ENCODE results near the gene NCBP1. TPM values are rescaled to one million over a fixed set of nuclear protein-coding genes. Genes with fewer than 3 reads are reported as not detected.

The NCBP1 gene
- total and polyA plus RNA-seq, 4 experiments from 2014 or later, result 12.5 to 50.8 (median 30.3) TPM

DNA sequence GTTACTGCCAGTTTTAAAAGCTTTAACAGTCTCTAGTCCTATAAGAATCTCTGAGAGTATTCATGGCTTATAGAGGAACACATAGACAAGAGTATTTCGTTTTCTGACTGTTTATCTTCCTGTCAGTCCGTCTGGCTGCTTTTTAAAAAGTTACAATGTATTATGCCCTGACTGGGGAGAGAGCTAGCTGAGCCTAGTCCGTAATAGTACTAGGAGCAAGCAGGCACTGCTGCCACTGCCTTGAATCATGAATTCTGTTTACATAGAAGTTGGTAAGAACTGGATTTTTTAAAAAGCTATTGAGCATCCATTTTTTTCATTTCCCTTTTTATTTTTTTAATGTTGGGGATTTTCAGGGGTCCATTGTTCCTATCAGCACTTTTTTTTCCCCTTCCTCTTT lies 37.0 kb downstream of the NCBP1 start:
- Histone ChIP-seq H3K4me3 (ENCODE audit: low read length in 2 of 2) (no peak overlapping the region), H3K4me1 (ENCODE audit: insufficient read depth, low read length) (no peaks in the 10 kb centered on the region), H3K36me3 (ENCODE audit: insufficient read depth, low read length) (peaks cover 82% of the 10 kb centered on the region), H3K27me3 (ENCODE audit: insufficient read depth, low read length) (no peaks in the 10 kb centered on the region), H3K9me3 (ENCODE audit: control insufficient read depth in 1 of 2, low read length in 2 of 2) (no peaks in the 10 kb centered on the region), H3K27ac (ENCODE audit: low read depth, low read length) (no peak overlapping the region)
- H3K27ac Mint-ChIP-seq, result peak overlapping the region in 1 of 7 donors; percentile 51
- H3K4me1 Mint-ChIP-seq, result peaks cover 2 to 12% (median 9%) of the 10 kb centered on the region in 4 donors
- no peak for DNase-seq
- intact Hi-C loops (cut with micrococcal nuclease), result no loop called here
- ChIA-PET POLR2A (ENCODE audit: partially characterized antibody) (no interaction called here), CTCF (ENCODE audit: partially characterized antibody) (interaction anchor here (1.0 kb wide), 1 partner anchor 10 kb away, joined by 5 read pairs; no protein-coding TSS in a partner anchor)
- H3K36me3 Mint-ChIP-seq, result peaks cover 66 to 89% of the 10 kb centered on the region in 2 donors
- no peak overlapping the region for H3K4me3 Mint-ChIP-seq
- H3K9me3 Mint-ChIP-seq, result no peaks in the 10 kb centered on the region
- H3K27me3 Mint-ChIP-seq, result no peaks in the 10 kb centered on the region

DNA sequence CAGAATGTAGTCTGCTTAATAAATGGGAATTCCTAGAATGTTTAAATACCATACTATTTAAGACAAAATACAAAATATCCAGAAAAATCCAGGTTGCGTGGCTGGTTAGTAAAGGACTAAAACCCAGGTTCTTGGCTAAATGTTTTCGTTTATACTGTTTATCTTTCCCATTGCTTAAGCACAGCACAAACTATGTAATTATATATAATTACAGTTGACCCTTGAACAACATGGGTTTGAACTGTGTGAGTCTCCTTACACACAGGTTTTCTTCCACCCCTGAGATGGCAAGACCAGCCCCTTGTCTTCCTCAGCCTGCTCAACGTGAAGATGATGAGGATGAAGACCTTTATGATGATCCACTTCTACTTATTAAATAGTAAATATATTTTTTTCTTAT lies 38.8 kb downstream of the NCBP1 start:
- CTCF ChIA-PET (ENCODE audit: partially characterized antibody), result no interaction called here
- peaks cover 57 to 85% of the 10 kb centered on the region in 2 donors for H3K36me3 Mint-ChIP-seq
- no peaks in the 10 kb centered on the region for H3K27me3 Mint-ChIP-seq

DNA sequence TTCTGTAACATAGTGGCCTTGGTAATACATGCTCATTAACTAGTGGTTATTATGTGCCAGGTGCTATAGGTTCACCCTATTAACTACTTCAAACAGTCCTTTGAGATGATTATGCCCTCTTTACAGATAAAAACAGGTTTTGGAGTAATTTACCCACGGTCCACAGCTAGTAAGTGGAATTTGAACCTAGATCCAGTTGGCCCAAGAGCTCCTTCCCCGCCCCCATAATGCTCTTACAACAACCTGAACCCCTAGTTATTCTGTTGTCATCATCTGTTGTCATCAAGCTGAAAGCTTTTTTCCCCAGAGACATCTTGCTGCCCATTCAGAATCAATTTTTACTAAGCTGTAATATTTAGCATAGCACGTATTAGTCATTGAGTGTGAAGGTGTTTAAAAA lies 40.3 kb downstream of the NCBP1 start:
- ChIA-PET POLR2A (ENCODE audit: partially characterized antibody) (no interaction called here), CTCF (ENCODE audit: partially characterized antibody) (no interaction called here)
- Histone ChIP-seq H3K9me3 (ENCODE audit: control insufficient read depth in 1 of 2, low read length in 2 of 2) (no peaks in the 10 kb centered on the region), H3K27ac (ENCODE audit: low read depth, low read length) (no peak overlapping the region), H3K36me3 (ENCODE audit: insufficient read depth, low read length) (peaks cover 63% of the 10 kb centered on the region), H3K4me1 (ENCODE audit: insufficient read depth, low read length) (no peaks in the 10 kb centered on the region), H3K4me3 (ENCODE audit: low read length in 2 of 2) (no peak overlapping the region), H3K27me3 (ENCODE audit: insufficient read depth, low read length) (no peaks in the 10 kb centered on the region)
- no peaks in the 10 kb centered on the region for H3K27me3 Mint-ChIP-seq
- intact Hi-C loops (cut with micrococcal nuclease), result no loop called here
- peak overlapping the region in 3 of 7 donors; percentile 11 to 48 (median 16) for H3K27ac Mint-ChIP-seq
- no peak overlapping the region for H3K4me3 Mint-ChIP-seq
- H3K4me1 Mint-ChIP-seq, result peaks cover 0 to 8% (median 3%) of the 10 kb centered on the region in 4 donors
- no peak for DNase-seq
- peaks cover 56 to 88% of the 10 kb centered on the region in 2 donors for H3K36me3 Mint-ChIP-seq
- H3K9me3 Mint-ChIP-seq, result no peaks in the 10 kb centered on the region

More for the DNA sequence above, 38.8 kb downstream of the NCBP1 start:
- Histone ChIP-seq H3K4me3 (ENCODE audit: low read length in 2 of 2) (no peak overlapping the region), H3K27ac (ENCODE audit: low read depth, low read length) (no peak overlapping the region), H3K36me3 (ENCODE audit: insufficient read depth, low read length) (peaks cover 77% of the 10 kb centered on the region), H3K4me1 (ENCODE audit: insufficient read depth, low read length) (no peaks in the 10 kb centered on the region), H3K27me3 (ENCODE audit: insufficient read depth, low read length) (no peaks in the 10 kb centered on the region), H3K9me3 (ENCODE audit: control insufficient read depth in 1 of 2, low read length in 2 of 2) (no peaks in the 10 kb centered on the region)
- Mint-ChIP-seq H3K9me3 (no peaks in the 10 kb centered on the region), H3K4me1 (peaks cover 0 to 8% (median 4%) of the 10 kb centered on the region in 4 donors), H3K4me3 (no peak overlapping the region), H3K27ac (no peak overlapping the region)
- POLR2A ChIA-PET (ENCODE audit: partially characterized antibody), result interaction anchor here (1.5 kb wide), 1 partner anchor 24 kb away, joined by 4 read pairs; the partner anchor contains the start of gene XPA
- DNase-seq, result no peak
- intact Hi-C loops (cut with micrococcal nuclease), result no loop called here

DNA sequence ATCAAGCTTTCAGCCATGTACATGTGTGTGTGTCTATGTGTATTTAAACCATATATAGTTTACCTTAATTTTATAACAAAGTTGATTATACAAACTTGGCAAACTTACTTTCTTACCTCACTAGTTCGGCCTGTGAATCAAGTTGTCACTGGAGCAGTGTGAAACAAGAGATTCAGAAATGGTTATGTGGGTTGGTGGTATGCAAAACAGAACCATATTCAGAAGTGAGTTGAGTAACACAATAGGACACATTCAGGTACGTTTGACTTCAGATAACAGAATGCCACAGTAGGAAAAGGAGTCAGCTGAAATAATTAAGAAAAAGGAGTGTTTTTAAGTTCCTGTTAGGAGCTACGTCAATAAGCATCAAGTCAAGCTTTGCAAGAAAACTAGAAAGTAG lies 42.0 kb downstream of the NCBP1 start:
- H3K36me3 Mint-ChIP-seq, result peaks cover 49 to 85% of the 10 kb centered on the region in 2 donors
- CTCF ChIA-PET (ENCODE audit: partially characterized antibody), result interaction anchor here (0.8 to 1.7 kb wide), 3 partner anchors 12 to 215 kb away, joined by 3 to 5 read pairs (median 4); no protein-coding TSS in a partner anchor

DNA sequence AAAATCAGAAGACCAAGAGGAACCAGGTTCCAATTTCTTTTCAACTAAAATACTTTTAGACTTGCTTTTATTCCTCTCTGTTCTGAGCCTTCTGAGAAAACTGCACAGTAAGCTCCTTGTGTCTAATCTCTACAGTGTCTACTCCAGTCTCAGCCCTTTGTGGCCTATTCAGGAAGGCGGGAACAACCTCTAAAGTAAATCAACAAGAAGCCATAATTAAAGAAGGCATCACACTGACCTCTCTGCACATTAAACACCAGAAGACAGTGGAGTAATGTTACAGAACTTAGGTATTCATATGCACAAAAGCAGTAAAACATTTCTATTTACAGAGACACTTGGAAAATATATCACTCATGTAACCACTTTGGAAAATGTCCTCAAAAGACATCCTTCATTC lies 48.6 kb downstream of the NCBP1 start:
- H3K27me3 ChIP-seq (ENCODE audit: insufficient read depth, low read length), result no peaks in the 10 kb centered on the region
- peak overlapping the region in 5 of 7 donors; percentile 36 to 86 (median 62) for H3K27ac Mint-ChIP-seq
- no peaks in the 10 kb centered on the region for H3K4me1 ChIP-seq (ENCODE audit: insufficient read depth, low read length)
- CTCF ChIA-PET (ENCODE audit: partially characterized antibody), result no interaction called here
- no peaks in the 10 kb centered on the region for H3K9me3 ChIP-seq (ENCODE audit: control insufficient read depth in 1 of 2, low read length in 2 of 2)
- POLR2A ChIA-PET (ENCODE audit: partially characterized antibody), result no interaction called here
- H3K4me3 Mint-ChIP-seq, result no peak overlapping the region
- H3K27me3 Mint-ChIP-seq, result no peaks in the 10 kb centered on the region
- no peaks in the 10 kb centered on the region for H3K9me3 Mint-ChIP-seq
- peaks cover 49% of the 10 kb centered on the region for H3K36me3 ChIP-seq (ENCODE audit: insufficient read depth, low read length)
- intact Hi-C loops (cut with micrococcal nuclease), result no loop called here
- peaks cover 1 to 16% (median 8%) of the 10 kb centered on the region in 4 donors for H3K4me1 Mint-ChIP-seq
- DNase-seq, result no peak
- H3K36me3 Mint-ChIP-seq, result peaks cover 40 to 75% of the 10 kb centered on the region in 2 donors
- H3K27ac ChIP-seq (ENCODE audit: low read depth, low read length), result no peak overlapping the region
- no peak overlapping the region for H3K4me3 ChIP-seq (ENCODE audit: low read length in 2 of 2)

More for the DNA sequence above, 42.0 kb downstream of the NCBP1 start:
- Histone ChIP-seq H3K9me3 (ENCODE audit: control insufficient read depth in 1 of 2, low read length in 2 of 2) (no peaks in the 10 kb centered on the region), H3K27me3 (ENCODE audit: insufficient read depth, low read length) (no peaks in the 10 kb centered on the region), H3K27ac (ENCODE audit: low read depth, low read length) (no peak overlapping the region), H3K4me1 (ENCODE audit: insufficient read depth, low read length) (no peaks in the 10 kb centered on the region), H3K4me3 (ENCODE audit: low read length in 2 of 2) (no peak overlapping the region), H3K36me3 (ENCODE audit: insufficient read depth, low read length) (peaks cover 47% of the 10 kb centered on the region)
- POLR2A ChIA-PET (ENCODE audit: partially characterized antibody), result interaction anchor here (1.2 kb wide), 1 partner anchor 22 kb away, joined by 7 read pairs; the partner anchor contains the start of gene XPA
- intact Hi-C loops (cut with micrococcal nuclease), result no loop called here
- Mint-ChIP-seq H3K9me3 (no peaks in the 10 kb centered on the region), H3K4me1 (peaks cover 3 to 12% (median 11%) of the 10 kb centered on the region in 4 donors), H3K4me3 (no peak overlapping the region), H3K27ac (peak overlapping the region in 3 of 7 donors; percentile 13 to 59 (median 29)), H3K27me3 (no peaks in the 10 kb centered on the region)
- DNase-seq, result no peak

DNA sequence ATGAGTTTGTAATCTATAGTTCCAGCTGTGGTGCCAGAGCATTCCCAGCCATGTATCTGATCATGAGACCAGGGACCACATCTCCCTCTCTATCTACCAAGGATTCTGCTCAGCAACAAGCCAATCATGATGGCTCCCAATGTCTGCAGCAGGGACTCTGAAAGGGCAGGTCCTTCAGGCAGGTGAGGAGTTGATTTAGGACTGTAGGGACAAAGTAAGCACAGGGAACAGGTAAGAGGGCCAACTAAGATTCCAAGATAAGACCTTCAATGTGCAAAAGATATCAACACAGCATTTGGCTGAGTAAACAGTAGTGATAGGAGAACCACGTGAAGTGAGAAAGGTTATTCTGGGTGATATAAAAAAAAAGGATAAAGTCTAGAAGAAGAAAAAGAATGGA lies 55.0 kb downstream of the NCBP1 start:
- no peak for DNase-seq
- Histone ChIP-seq H3K27ac (ENCODE audit: low read depth, low read length) (no peak overlapping the region), H3K9me3 (ENCODE audit: control insufficient read depth in 1 of 2, low read length in 2 of 2) (no peaks in the 10 kb centered on the region), H3K36me3 (ENCODE audit: insufficient read depth, low read length) (peaks cover 37% of the 10 kb centered on the region), H3K4me3 (ENCODE audit: low read length in 2 of 2) (no peak overlapping the region), H3K27me3 (ENCODE audit: insufficient read depth, low read length) (no peaks in the 10 kb centered on the region), H3K4me1 (ENCODE audit: insufficient read depth, low read length) (peaks cover 5% of the 10 kb centered on the region)
- H3K36me3 Mint-ChIP-seq, result peaks cover 53 to 68% of the 10 kb centered on the region in 2 donors
- H3K4me3 Mint-ChIP-seq, result no peak overlapping the region
- H3K27ac Mint-ChIP-seq, result peak overlapping the region in 4 of 7 donors; percentile 16 to 88 (median 50)
- no peaks in the 10 kb centered on the region for H3K9me3 Mint-ChIP-seq
- H3K27me3 Mint-ChIP-seq, result no peaks in the 10 kb centered on the region
- peaks cover 10 to 14% (median 12%) of the 10 kb centered on the region in 4 donors for H3K4me1 Mint-ChIP-seq
- intact Hi-C loops (cut with micrococcal nuclease), result no loop called here
- POLR2A ChIA-PET (ENCODE audit: partially characterized antibody), result interaction anchor here (1.3 to 1.9 kb wide), 3 partner anchors 7 to 9 kb away, joined by 5 to 8 read pairs (median 5); partner anchors contain the start of gene XPA
- CTCF ChIA-PET (ENCODE audit: partially characterized antibody), result interaction anchor here (1.2 kb wide), 2 partner anchors 10 to 213 kb away, joined by 3 read pairs; no protein-coding TSS in a partner anchor

DNA sequence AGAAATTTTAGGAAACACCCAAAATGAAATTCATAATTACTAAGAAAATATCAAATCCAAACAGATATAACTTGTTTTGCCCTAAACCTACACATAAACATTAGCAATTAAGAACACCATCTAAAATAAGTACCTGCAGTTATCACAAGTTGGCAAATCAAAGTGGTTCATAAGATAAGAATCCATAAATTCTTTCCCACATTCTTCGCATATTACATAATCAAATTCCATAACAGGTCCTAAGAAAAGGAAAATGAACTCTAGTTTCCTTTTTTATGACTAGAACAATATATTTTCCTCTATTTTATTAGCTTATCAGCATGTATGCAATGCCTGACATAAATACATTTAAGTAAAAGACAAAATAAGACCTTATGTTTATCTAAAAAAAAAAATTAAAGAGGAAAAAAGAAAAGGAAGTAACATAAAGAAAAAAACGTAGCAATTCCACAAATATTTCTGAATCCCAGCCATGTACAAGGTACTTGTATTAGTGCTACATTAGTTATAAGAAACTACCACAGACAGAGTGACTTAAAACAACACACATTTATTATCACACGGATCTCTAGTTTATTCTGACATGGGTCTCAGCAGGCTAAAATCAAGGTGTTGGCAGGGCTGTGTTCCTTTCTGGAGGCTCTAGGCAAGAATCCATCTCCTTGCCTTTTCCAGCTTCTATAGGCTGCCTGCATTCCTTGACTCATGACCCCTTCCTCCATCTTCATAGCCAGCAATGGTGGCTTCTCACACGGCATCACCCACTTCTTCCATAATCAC lies 56.0 kb downstream of the NCBP1 start:
- CTCF ChIA-PET (ENCODE audit: partially characterized antibody), result interaction anchor here (1.2 kb wide), 1 partner anchor 9 kb away, joined by 3 read pairs; no protein-coding TSS in a partner anchor
- Histone ChIP-seq H3K36me3 (ENCODE audit: insufficient read depth, low read length) (peaks cover 28% of the 10 kb centered on the region), H3K27me3 (ENCODE audit: insufficient read depth, low read length) (no peaks in the 10 kb centered on the region), H3K27ac (ENCODE audit: low read depth, low read length) (no peak overlapping the region), H3K4me3 (ENCODE audit: low read length in 2 of 2) (no peak overlapping the region), H3K4me1 (ENCODE audit: insufficient read depth, low read length) (peaks cover 15% of the 10 kb centered on the region), H3K9me3 (ENCODE audit: control insufficient read depth in 1 of 2, low read length in 2 of 2) (no peaks in the 10 kb centered on the region)
- no peaks in the 10 kb centered on the region for H3K27me3 Mint-ChIP-seq
- peaks cover 17 to 23% (median 21%) of the 10 kb centered on the region in 4 donors for H3K4me1 Mint-ChIP-seq
- POLR2A ChIA-PET (ENCODE audit: partially characterized antibody), result no interaction called here
- intact Hi-C loops (cut with micrococcal nuclease), result loop anchor here (10.0 kb wide), 3 partner anchors 295 to 1105 kb away; partner anchors contain the start of genes ANKS6, ANP32B and TBC1D2
- no peak for DNase-seq
- H3K36me3 Mint-ChIP-seq, result peaks cover 45 to 65% of the 10 kb centered on the region in 2 donors
- H3K27ac Mint-ChIP-seq, result peak overlapping the region in 4 of 7 donors; percentile 6 to 88 (median 18)
- no peaks in the 10 kb centered on the region for H3K9me3 Mint-ChIP-seq
- no peak overlapping the region for H3K4me3 Mint-ChIP-seq
